Neutrophil (primary cell): ENCODE measurements around the gene NCOA5.

Experiments
- H3K27ac ChIP-seq: fragments of 200-600 bp; sonication (generic); 2 replicates; pipeline ENCODE4 v1.5.1; 2016; ENCODE audit warnings: mild to moderate bottlenecking, moderate library complexity
- H3K27me3 ChIP-seq: fragments of 200-600 bp; sonication (generic); 2 replicates; pipeline ENCODE4 v1.6.0; 2016; ENCODE audit warnings: mild to moderate bottlenecking
- H3K36me3 ChIP-seq: fragments of 200-600 bp; sonication (generic); 2 replicates; pipeline ENCODE4 v1.5.1; 2017
- H3K4me1 ChIP-seq, 2 experiments: fragments of 200-600 bp in 1 of 2; sonication (generic) in 1 of 2; 1 replicate in 1 of 2; 2 replicates in 1 of 2; pipeline versions ENCODE4 v1.5.1 to v1.6.1; 2013 to 2016; ENCODE audit warnings: low read depth in 1 of 2, low read length in 1 of 2, mild to moderate bottlenecking in 1 of 2, moderate library complexity in 1 of 2; ENCODE audit not compliant: control insufficient read depth in 1 of 2, insufficient read depth in 1 of 2
- H3K4me3 ChIP-seq, 2 experiments: fragments of 200-600 bp in 1 of 2; sonication (generic) in 1 of 2; 1 replicate in 1 of 2; 2 replicates in 1 of 2; pipeline ENCODE4 v1.5.1; 2013 to 2016; ENCODE audit warnings: low read depth in 1 of 2, low read length in 1 of 2, mild to moderate bottlenecking in 1 of 2, moderate library complexity in 1 of 2
- H3K9me3 ChIP-seq: fragments of 200-600 bp; sonication (generic); 2 replicates; pipeline ENCODE4 v1.5.1; 2016
- TF ChIP-seq, protein P1 (sequence below): fragments of 200-600 bp; sonication (generic); IDR thresholded peaks from 2 replicates; pipeline ENCODE4 v1.5.1; 2016; ENCODE audit warnings: antibody characterized with exemption

Gene NCOA5

GRCh38 chr20:46036370-46036769, 53.4 kb downstream of the NCOA5 start:
- Histone ChIP-seq H3K36me3 (no peaks in the 10 kb centered on the region), H3K9me3 (no peaks in the 10 kb centered on the region), H3K27me3 (peaks cover 90% of the 10 kb centered on the region), H3K27ac (no peak overlapping the region), H3K4me1 (no peaks in the 10 kb centered on the region), H3K4me3 (no peak overlapping the region)
- TF ChIP-seq, protein P1, sequence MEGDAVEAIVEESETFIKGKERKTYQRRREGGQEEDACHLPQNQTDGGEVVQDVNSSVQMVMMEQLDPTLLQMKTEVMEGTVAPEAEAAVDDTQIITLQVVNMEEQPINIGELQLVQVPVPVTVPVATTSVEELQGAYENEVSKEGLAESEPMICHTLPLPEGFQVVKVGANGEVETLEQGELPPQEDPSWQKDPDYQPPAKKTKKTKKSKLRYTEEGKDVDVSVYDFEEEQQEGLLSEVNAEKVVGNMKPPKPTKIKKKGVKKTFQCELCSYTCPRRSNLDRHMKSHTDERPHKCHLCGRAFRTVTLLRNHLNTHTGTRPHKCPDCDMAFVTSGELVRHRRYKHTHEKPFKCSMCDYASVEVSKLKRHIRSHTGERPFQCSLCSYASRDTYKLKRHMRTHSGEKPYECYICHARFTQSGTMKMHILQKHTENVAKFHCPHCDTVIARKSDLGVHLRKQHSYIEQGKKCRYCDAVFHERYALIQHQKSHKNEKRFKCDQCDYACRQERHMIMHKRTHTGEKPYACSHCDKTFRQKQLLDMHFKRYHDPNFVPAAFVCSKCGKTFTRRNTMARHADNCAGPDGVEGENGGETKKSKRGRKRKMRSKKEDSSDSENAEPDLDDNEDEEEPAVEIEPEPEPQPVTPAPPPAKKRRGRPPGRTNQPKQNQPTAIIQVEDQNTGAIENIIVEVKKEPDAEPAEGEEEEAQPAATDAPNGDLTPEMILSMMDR: no peak

GRCh38 chr20:46035713-46036112, 54.0 kb downstream of the NCOA5 start:
- no peaks in the 10 kb centered on the region for H3K36me3 ChIP-seq
- no peaks in the 10 kb centered on the region for H3K9me3 ChIP-seq
- H3K4me1 ChIP-seq: no peaks in the 10 kb centered on the region
- peaks cover 93% of the 10 kb centered on the region for H3K27me3 ChIP-seq
- H3K27ac ChIP-seq: no peak overlapping the region
- no peak overlapping the region for H3K4me3 ChIP-seq
- TF ChIP-seq, protein P1: no peak

DNA sequence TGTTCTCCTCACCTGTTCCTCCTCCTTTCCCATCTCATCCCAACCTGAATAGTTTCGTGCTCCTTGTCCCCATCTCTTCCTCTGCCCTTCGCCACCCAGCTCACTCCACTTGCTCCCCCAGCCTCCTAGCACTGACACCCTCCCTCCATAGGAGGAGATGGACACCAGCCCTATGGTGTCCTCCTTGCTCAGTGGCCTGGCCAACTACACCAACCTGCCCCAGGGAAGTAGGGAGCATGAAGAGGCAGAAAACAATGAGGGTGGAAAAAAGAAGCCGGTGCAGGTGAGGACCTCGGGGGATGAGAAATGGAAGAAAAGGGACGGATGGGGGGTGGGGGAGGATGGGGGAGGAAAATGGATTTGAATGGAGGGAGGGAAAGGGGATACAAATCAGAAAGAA, 54.5 kb downstream of the NCOA5 start:
- no peak overlapping the region for H3K4me3 ChIP-seq
- H3K27me3 ChIP-seq: peaks cover 93% of the 10 kb centered on the region
- no peaks in the 10 kb centered on the region for H3K4me1 ChIP-seq
- no peak overlapping the region for H3K27ac ChIP-seq
- no peaks in the 10 kb centered on the region for H3K36me3 ChIP-seq
- TF ChIP-seq, protein P1: no peak
- no peaks in the 10 kb centered on the region for H3K9me3 ChIP-seq

DNA sequence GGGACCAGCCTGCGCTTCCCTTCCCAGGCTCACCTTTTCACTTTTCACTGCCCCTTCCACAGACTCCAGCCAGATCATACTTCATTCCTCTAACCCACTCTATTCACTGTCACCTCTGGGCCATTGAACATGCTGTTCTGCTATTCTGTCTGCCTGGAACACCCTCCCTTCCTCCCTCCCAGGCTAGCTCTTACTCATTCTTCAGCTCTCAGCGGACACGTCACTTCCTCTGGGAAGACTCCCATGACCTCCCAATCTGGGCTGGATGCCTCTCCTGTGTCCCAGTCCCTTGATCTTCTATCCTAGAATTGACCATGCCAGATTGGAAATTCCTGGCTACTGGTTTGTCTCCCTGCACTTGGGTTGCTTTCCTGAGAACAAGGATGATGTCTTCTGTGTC, 55.7 kb downstream of the NCOA5 start:
- Histone ChIP-seq H3K4me1 (no peaks in the 10 kb centered on the region), H3K4me3 (no peak overlapping the region), H3K9me3 (no peaks in the 10 kb centered on the region), H3K27me3 (peaks cover 99% of the 10 kb centered on the region), H3K36me3 (no peaks in the 10 kb centered on the region), H3K27ac (no peak overlapping the region)
- TF ChIP-seq, protein P1: no peak

DNA sequence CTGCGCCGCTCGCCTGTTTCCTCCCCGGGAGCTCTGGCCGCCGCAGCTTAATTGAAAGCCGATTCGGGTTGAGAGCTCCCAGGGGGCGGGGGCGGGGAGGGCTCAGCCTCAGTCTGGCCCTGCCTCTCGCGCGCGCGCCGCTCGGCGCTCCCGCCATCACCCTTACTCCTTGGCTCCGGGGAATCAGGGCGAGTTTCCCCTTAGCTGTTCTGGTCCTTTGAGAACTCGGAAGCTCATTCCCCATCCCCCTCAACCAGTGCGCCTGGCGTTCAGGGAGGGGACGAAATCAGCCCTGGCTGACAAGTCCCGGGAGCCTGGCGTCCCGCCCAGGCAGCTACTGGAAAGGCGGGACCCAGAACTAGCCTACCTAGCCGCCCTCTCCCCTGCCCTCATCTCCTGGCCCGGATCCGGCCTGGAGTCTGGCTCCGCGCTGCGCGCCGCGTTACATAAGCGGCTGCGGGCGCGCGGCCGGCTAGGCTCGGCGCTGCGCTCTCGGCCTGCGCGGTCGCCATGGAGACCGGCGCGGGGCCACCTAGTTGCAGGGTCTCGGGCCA, 58.0 kb downstream of the NCOA5 start:
- Histone ChIP-seq H3K9me3 (no peaks in the 10 kb centered on the region), H3K27me3 (peaks cover 100% of the 10 kb centered on the region), H3K36me3 (no peaks in the 10 kb centered on the region), H3K4me3 (no peak overlapping the region), H3K4me1 (no peaks in the 10 kb centered on the region), H3K27ac (no peak overlapping the region)
- TF ChIP-seq, protein P1: no peak
